Stimulated activated CD8-positive, alpha-beta memory T cell treated with anti-CD3 and anti-CD28 coated beads, Interleukin-2, amount 100 ng/mL, for 48 hours (primary cell): Measurements from ENCODE around the gene ANKAR.
A peak's percentile ranks its signal among the peaks of the same experiment; 100 is the strongest.
"Not testable (repeated sequence)": the region's sequence is repeated elsewhere in the genome, so short reads cannot be mapped to it uniquely, and the experiment has no call there.

Experiments
- DNase-seq, 2 donors: peaks; one replicate each; pipeline ENCODE4 v3.0.0-alpha.2; 2020; ENCODE audit warnings: low read depth in 2 of 2

The ANKAR gene

DNA sequence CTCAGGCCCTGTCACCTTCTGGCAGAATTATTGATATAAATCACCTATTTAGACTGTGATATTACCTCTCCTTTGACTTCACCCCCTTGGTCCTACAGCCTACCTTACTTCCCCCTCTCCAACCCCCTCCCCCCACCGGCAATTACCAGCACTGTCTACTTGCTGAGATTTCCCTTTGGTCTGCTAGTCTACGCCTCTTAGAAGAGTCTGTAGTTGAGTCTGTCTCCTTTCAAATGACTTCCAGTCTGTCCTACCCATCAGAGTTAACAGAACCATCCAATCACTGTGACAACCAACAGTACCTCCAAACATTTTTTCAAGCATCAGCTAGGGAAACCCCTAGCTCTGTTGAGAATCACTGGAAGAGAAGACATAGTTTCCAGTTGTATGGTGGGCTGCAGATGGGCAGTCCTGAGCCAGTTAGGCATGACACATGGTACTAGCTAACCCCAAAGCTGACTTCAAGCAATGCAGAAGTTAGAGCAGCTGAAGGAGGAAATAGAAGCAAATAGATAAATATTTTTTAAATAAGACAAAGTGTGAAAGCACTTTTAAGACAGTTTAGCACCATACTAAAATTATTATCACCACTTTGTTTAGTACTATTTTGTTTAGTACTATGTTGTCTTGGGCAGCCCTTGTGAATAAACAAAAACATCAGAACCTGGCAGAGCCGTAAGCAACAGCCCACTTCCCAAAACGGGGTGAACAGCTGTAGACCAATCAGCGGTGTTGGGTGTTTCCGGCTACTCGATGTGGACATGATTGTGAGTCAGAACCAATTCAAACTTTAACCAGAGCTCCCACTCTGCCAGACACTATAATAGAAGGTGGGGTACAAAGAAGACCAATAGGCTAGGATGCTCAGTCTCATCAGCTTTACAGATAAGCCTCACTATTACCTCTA is 15.9 kb upstream of the ANKAR start:
- DNase-seq: no peak

DNA sequence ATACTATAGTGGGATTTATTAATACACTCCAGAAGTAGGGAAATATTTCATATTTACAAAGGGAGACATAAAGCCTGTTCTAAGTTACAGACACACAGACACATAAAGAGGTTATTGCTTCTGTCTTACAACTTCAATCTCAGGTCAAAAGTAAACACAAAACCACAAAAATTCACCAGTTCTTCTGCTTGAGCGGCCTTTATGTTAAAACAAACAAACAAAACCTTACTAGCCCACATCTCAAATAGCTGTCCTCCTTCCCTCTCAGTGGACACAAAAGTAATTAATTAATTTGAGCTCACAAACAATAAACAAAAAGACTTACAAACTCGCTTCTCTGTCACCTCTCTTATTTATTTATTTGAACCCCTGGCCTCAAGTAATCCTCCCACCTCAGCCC is 14.7 kb upstream of the ANKAR start:
- DNase-seq: no peak

DNA sequence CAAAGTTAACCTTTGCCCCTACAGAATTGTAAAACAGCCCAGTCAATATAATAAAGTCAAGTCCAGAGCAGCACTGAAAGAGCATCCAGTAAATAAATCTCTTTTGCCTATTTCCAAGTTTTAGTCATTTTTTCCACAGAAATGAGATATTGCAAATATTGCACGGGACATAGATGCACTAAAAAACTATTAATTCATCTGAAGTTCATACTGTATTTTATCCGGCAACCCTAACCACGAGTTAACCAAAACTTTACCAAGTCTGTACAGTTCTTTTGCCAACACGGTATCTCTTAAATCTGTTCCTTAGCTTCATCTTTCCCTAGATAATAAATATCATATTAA is 13.7 kb upstream of the ANKAR start:
- DNase-seq: no peak

DNA sequence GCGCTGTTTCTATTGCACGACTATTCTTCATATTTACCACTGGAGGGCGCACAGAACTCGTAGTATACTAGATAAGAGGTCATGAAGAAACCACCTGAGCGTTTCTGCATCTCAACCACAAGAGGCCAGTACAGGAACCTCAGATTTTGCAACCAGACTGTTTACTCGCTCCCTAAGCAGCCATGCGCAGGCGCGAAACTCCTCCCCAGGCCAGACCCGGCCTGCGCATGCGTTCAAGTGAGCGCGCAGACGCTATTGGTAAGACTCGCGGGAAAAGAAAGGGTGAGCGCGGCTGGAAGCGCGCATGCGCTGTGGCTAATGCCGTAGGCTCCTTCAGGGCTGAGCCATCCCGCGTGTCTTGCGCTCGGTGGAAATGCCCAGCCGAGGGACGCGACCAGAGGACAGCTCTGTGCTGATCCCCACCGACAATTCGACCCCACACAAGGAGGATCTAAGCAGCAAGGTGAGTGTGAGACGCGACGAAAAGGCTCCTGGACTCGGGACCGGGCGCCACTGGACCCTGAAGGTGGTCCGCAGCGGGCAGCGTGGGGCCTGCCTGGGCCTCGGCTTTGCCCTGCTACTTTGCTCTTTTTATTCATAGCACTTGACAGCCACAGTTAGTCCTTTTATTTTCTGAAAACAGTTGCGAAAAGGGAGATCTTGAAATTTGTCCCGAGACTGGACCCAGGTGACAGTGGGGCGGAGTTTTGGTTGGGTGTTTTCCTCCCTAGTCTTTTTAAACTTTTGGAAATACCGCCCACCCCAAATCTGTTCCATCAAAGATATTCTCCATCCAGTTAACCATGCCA is 13.1 kb upstream of the ANKAR start, which contains the start of gene ASNSD1:
TSS of gene ASNSD1 (plus strand) at position 312 of the 809 bp plus-strand sequence. CDS start 4,674 bp downstream, outside the sequence.
- peak; percentile 95 to 97 for DNase-seq

DNA sequence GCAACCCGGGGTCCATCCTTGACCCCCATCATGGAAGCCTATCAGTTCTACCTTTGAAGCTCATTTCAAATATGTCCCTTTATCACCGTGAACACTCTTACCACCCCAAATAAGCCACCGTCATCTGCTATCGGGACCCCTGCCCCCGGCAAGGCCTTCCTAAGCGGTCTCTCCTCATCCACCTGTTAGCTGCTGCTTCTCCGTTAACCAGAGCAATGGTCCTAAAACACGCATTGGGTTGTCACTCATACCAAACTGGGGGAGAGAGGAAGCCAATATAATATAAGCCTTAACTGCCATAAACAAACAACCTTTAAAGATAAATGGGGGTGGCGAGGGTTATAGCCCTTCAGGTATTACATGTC is 12.5 kb upstream of the ANKAR start:
- no peak for DNase-seq

DNA sequence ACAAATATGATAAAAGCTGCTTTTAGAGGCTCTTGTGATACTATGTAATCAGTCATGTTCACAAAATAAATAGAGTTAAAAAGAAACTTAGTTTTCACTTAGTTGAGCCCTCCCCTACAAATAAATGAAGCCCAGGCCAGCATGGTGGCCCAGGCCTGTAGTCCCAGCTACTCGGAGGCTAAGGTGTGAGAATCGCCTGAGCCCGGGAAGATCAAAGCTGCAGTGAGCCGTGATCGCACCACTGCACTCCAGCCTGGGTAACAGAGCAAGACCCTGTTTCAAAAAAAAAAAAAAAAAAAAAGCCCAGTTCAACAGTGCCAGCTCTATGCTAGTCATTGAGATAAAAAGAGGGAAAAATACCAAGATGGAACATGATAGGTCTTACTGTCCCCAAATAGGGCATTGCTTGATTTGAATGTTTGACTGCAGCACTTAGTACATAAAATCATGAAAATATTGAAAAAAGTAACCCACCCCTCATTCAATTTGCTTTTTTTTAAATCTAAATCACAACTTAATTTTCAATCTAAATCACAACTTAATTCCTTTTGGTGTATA is 11.7 kb upstream of the ANKAR start:
- DNase-seq: no peak

DNA sequence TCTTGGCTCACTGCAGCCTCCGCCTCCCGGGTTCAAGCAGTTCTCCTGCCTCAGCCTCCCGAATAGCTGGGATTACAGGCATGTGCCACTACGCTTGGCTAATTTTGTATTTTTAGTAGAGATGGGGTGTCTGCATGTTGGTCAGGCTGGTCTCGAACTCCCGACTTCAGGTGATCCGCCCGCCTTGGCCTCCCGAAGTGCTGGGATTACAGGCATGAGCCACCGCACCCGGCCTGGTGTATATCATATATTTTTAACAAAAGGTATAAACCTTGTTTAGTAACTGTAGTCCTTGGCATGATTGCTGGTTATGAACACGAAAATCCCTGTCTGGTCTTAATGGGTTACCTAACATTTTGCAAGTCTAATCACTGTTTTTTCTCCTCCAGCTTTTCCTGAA is 11.2 kb upstream of the ANKAR start:
- not testable (repeated sequence) for DNase-seq

DNA sequence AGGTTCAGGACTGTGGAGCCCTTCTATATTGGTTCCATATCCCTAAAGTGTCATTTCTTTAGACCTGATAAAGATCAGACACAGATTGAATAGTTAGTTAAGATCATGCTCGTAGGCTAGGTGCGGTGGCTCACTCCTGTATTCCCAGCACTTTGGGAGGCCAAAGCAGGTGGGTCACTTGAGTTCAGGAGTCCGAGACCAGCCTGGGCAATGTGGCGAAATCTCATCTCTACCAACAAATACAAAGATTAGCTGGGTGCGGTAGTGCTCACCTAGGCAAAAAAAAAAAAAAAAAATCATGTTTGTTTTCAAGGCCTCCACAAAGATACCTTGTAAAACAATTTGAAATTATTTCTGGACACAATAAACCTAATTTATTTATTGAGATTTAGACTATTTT is 4.6 kb upstream of the ANKAR start:
- DNase-seq: no peak

DNA sequence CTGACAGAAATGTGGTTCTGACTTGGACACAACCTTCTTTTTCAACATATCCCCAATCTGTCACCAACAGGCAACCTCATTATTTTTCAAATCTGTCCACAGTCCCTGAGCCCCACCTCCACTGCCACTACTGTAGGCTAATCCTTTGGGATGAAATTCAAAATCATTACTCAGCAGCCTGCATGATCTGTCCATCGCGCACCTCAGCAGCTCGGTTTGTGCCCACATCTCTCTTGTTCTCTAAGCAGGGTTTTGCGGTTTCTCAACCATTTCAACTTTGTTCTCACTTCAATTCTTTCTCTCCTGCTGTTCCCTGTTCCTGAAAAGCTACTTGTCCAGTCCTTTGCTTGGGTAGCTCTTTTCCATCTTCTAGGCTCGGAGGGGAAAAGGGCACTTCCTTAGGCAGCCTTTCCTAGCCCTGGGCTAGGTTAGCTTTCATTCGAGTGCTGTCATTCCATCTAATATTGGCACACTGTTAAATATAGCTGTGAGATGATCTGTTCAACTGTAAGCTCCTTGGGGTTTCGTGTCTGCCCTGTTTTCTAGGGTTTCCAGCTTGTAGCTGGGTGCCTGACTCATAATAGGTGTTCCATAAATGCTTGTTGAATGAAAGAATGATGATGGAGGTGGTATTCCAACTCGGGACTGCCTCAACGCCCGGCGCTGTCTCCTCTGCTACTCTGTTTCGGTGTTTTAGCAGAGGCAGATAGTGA is 653 bp upstream of the ANKAR start:
- DNase-seq: no peak

DNA sequence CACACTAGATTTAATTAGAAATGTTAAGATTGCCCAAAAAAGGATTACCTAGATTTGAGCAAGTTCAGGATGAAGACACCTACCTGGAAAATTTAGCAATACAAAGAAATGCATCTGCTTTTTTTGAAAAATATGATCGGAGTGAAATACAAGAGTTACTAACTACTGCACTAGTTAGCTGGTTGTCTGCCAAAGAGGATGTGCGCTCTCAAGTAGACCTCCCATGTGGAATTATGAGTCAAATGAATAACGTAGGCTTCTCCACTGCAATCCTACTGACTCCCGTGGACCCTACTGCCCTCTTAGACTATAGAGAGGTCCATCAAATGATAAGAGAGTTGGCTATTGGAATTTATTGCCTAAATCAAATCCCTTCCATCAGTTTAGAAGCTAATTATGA is 2.0 kb downstream of the ANKAR start:
- no peak for DNase-seq

DNA sequence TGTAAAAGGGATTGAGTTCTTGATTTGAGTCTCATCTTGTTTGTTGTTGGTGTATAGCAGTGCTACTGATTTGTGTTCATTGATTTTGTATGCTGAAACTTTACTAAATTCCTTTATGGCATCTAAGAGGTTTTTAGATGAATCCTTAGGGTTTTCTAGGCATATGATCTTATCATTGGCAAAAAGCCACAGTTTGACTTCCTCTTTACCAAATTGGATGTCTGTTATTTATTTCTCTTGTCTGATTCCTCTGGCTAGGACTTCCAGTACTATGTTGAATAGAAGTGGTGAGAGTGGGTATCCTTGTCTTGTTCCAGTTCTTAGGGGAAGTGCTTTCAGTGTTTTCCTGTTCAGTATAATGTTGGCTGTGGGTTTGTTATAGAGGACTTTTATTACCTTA is 4.8 kb downstream of the ANKAR start:
- DNase-seq: no peak

DNA sequence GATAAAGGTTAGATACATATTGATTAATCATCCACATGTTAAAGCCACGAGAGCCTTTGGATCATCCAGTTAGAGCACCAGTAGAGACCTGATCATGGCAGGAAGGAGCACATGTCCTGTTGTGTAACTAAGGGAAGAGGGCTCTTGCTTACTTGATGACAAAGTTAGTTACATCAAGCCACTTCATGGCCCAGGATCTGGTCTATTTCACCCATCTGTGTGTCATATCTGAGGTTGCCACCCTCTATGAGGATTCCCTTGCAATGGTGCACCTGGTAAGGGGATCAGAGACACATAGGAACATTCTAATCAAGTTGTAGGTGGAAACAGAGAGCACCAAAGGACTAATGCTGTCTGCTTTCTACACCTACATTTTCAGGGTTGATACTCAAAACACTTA is 6.7 kb downstream of the ANKAR start:
- DNase-seq: no peak

DNA sequence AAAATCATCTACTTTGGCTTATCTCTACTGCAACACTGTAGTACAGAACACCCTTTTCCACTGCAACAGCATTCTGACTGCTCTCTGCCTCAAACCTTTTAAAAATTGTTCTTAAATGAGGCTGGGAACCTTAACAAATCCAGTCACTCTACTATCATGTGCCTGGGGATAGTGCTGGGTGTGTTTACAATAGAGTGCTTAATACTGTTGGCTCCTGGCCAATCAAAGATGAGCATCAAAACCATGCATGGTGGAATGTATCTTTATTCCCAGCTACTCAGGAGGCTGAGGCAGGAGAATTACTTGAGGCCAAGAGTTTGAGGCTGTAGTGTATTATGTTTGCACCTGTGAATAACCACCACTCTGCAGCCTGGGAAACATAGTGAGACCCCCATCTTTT is 7.4 kb downstream of the ANKAR start:
- no peak for DNase-seq

DNA sequence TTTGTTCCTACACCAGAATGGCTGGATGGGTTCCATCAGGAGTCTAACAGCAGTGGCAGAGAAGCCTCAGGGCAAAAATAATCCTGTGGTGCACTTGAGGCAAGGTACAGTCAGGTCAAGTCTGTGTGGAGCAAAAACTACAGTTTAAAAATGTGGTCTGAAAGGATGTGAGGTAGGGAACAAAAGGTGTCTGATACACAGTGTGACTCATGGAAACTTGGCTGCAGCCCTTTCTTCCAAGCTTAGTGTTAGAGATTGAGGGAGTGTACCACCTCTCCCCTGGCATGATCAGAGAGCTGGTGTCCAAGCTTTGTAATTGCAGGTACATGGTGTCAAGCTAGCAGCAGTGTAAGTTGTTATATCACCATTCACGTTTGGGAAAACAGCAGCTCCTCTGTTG is 8.9 kb downstream of the ANKAR start:
- DNase-seq: no peak

DNA sequence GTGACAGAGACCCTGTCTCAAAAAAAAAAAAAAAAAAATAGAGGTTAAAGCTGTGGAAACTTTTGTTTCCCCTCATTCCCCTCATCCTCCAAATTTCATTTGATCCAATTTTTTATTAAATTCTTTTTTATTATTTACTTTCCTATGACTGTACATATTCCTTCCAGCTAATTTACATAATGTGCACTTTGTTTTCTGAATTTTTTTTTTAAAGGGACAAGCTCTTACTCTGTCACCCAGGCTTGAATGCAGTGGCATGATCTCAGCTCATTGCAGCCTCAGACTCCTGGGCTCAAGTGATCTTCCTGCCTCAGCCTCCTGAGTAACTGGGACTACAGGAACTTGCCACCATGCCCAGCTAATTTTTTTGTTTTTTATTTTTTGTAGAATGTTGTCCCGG is 10.3 kb downstream of the ANKAR start:
- DNase-seq: no peak

DNA sequence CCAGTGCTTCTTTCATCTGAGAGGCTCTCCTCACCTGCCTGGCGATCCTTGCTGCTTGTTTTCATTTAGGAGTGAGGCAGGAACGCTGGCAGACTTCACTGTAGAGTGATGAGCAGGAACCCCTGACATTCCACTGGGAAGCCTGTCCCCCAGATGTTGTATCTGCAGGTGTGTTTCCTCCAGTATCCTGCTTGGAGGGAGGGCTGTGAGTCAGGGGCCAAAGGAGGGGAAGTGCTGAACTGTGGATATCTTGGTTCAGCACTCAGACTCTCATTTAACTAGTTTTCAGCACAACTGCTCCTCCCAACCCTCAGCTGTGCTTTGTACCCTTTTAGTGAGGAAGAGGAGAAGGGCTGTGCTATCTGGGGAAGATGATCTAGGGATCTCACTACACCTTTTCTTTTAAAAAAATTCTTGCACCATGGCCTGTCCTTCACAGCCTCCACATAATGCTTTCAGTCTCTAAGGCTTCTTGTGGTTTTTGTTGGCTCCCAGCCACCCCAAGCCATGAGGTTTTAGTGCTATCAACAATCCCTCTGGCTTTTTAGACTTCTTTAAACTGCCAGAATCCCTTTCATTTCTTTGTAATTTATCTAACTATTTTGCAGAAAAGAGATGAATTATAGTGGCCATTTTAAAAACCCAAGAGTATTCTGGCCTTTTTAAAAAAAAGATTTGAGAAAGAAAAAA is 11.2 kb downstream of the ANKAR start:
- no peak for DNase-seq

DNA sequence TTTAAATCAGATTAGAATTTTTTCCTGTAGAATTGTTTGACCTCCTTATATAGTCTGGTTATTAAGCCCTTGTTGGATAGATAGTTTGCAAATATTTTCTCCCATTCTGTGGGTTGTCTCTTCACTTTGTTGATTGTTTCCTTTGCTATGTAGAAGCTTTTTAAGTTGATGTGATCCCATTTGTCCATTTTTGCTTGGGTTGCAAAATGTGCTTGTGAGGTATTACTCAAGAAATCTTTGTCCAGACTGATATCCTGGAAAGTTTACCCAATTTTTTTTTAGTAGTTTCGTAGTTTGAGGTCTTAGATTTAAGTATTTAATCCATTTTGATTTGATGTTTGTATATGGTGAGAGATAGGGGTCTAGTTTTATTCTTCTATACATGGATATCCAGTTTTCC is 13.3 kb downstream of the ANKAR start:
- DNase-seq: not testable (repeated sequence)

DNA sequence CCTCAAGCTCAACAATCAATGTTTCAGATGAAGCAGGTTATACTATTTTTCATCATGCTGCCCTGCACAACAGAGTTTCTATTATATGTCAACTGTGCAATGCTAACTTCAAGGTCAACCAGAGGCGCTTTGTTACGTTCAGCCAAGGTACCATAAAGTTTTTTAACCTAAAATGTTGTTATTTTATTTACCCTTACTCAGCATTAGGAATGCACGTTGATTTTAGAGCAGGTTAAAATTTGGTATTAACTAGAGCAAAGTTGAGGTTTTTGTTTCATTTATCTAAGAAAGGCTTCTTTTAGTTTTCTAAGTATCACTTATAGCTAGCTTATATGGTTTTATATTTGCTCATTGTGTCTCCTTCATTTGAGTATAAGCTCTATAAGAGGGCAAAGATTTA is 21.8 kb downstream of the ANKAR start:
- no peak for DNase-seq

DNA sequence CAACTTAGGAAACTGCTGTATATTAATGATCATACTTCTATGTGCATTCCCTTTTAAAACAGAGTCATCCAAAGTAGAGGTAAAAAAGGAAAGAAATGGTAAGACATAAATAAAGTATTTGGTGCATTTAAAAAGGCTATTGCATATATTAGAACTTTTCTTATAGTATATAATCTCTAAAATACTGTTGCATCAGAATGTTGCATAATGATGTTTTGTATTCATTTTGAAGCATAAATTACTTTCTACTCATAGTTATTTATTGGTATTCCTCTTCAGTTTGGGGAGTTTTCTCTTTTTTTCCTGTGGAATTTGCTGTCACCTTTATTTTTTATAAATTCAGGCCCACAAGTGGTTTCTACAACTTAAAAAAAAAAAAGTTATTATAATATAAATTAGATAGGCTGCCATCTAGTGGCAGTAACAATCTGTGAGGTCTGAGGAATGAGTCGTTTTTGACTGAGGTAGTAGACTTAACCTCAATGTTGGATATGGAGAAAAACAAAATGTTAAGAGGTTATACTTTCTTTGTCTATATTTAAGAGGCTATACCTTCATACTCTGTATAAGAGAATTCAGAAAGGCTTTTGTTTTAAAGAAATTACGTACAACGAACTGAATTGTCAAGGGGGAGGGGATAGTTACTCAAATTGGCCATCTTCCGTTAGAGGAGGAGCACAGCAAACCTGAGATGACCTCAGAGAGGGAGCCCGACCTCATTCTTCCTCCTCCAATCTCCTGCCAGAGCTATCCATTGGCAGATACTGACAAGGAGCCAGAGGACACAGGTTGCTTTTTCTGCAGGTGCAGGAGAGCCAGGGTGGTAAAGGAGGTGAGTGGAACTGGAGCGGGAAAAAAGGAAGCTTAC is 23.8 kb downstream of the ANKAR start:
- DNase-seq: no peak

DNA sequence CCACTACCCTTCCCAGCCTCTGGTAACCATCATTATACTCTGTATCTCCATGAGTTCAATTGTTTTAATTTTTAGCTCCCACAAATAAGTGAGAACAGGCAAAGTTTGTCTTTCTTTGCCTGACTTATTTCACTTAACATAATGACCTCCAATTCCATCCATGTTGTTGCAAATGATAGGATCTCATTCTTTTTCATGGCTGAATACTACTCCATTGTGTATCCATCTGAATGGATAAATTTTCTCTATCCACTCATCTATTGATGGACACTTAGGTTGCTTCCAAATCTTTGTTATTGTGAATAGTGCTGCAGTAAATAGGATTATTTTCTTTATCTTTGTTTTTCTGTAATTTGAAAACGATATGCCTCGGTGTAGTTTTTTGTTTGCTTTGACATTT is 26.2 kb downstream of the ANKAR start:
- DNase-seq: no peak

DNA sequence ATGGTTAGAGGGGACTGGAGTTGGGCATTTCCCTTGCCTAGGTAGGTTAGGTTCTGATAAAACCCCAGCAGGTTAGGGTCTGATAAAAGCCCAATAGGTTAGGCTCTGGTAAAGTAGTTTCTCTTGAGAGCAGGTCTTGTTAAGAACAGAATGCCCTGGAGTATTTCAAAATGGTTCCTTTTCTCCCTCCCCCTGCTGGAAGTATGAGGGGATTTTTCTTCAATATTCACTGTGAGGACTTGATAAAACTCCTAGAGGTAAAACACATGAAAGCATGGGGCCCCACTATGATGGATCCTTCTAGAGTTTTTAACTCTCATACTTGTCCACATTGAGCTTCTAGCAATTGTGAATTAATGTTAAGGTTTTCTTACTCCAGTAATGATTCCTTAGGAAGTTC is 27.6 kb downstream of the ANKAR start:
- DNase-seq: no peak
